K562 (cell line): Measurements from ENCODE around the gene RASEF. TPM values are rescaled to one million over a fixed set of nuclear protein-coding genes. Genes with fewer than 3 reads are reported as not detected.

Experiments
- ATAC-seq: fragments of 200-7000 bp; cut with Tn5 transposase; 3 replicates; pipeline ENCODE4 v1.9.1; 2020; ENCODE audit warnings: moderate library complexity
- BruUV-seq: library from RNA; stranded (reverse); fragments of 400-500 nt; replicated peaks from 2 replicates; lab custom pipeline; 2021; lab: Mats Ljungman, UMichigan
- CTCF ChIA-PET: fragments of 300-600 bp; formaldehyde crosslinking; extraction: SDS; loops from one replicate; lab custom pipeline; 2021; ENCODE audit warnings: low intra/inter-chr PET ratio; lab: Yijun Ruan, JAX
- POLR2A ChIA-PET: fragments of 300-600, 350-650 bp; sonication (Branson Sonifier 250); formaldehyde crosslinking; extraction: SDS; loops from one replicate; lab custom pipeline; 2021; ENCODE audit warnings: antibody characterized with exemption, inconsistent platforms; lab: Yijun Ruan, JAX
- DNase-seq, 4 experiments: peaks; one replicate each; pipeline versions ENCODE4 v3.0.0 to v3.0.0-alpha.2; 2011 to 2018; ENCODE audit warnings: low spot score in 3 of 4, mixed read lengths in 3 of 4; ENCODE audit errors: extremely low read depth in 1 of 4
- FAIRE-seq: peaks from 2 replicates; lab custom pipeline; 2011; peaks lifted over from hg19 to GRCh38; lab: Jason Lieb, UNC
- H2AFZ ChIP-seq: 2 replicates; pipeline ENCODE4 v1.6.0; 2011; ENCODE audit warnings: low read depth, low read length, control low read depth, inconsistent platforms
- H3K27ac ChIP-seq: fragments of 200-600 bp; 3 replicates; pipeline ENCODE4 v1.8.0; 2011; ENCODE audit warnings: low read depth, mild to moderate bottlenecking, control low read depth, inconsistent platforms, low read length, moderate library complexity, mixed read lengths; ENCODE audit errors: extremely low read depth
- H3K27me3 ChIP-seq, 2 experiments: fragments of 300-600 bp in 1 of 2; 2 replicates in 1 of 2; 3 replicates in 1 of 2; pipeline versions ENCODE4 v1.6.0 to v1.8.0; 2011; ENCODE audit warnings: inconsistent platforms in 2 of 2, low read length in 2 of 2, mild to moderate bottlenecking in 1 of 2, mixed read lengths in 1 of 2, moderate library complexity in 1 of 2; ENCODE audit not compliant: control insufficient read depth in 2 of 2, insufficient read depth in 2 of 2
- H3K36me3 ChIP-seq: fragments of 300-600 bp; 3 replicates; pipeline ENCODE4 v1.8.0; 2011; ENCODE audit warnings: mild to moderate bottlenecking, low read length, inconsistent platforms; ENCODE audit not compliant: control insufficient read depth, insufficient read depth
- H3K4me1 ChIP-seq, 2 experiments: fragments of 200-600 bp in 1 of 2; replicated peaks in 1 of 2; 2 replicates in 1 of 2; 3 replicates in 1 of 2; pipeline versions ENCODE4 v1.5.1 to v1.8.0; 2011; ENCODE audit warnings: inconsistent platforms in 2 of 2, low read length in 2 of 2, mild to moderate bottlenecking in 1 of 2, mixed read lengths in 1 of 2, moderate library complexity in 1 of 2; ENCODE audit not compliant: control insufficient read depth in 2 of 2, insufficient read depth in 2 of 2
- H3K4me2 ChIP-seq: 2 replicates; pipeline ENCODE4 v1.6.1; 2011; ENCODE audit warnings: low read length, control low read depth, inconsistent platforms, mixed read lengths; ENCODE audit not compliant: insufficient read depth
- H3K4me3 ChIP-seq: fragments of 200-600 bp; sonication (generic), shearing (Covaris generic); 2 replicates; pipeline ENCODE4 v1.5.1; 2016; ENCODE audit warnings: control low read depth, inconsistent platforms
- H3K79me2 ChIP-seq: fragments of 200-600 bp; 3 replicates; pipeline ENCODE4 v1.8.0; 2011; ENCODE audit warnings: low read length, inconsistent platforms; ENCODE audit not compliant: control insufficient read depth, insufficient read depth
- H3K9ac ChIP-seq, 2 experiments: 2 replicates each; pipeline versions ENCODE4 v1.6.0 to v1.6.1; 2011; ENCODE audit warnings: low read depth in 2 of 2, low read length in 2 of 2, control low read depth in 1 of 2, inconsistent platforms in 1 of 2, mild to moderate bottlenecking in 1 of 2, mixed read lengths in 1 of 2; ENCODE audit not compliant: insufficient read depth in 1 of 2
- H3K9me1 ChIP-seq: one replicate; pipeline ENCODE4 v1.6.0; 2011; ENCODE audit warnings: inconsistent platforms, mild to moderate bottlenecking, low read length, moderate library complexity; ENCODE audit not compliant: control insufficient read depth, insufficient read depth
- H3K9me3 ChIP-seq: replicated peaks from 2 replicates; pipeline ENCODE4 v1.5.1; 2011; ENCODE audit warnings: low read depth, low read length, inconsistent platforms; ENCODE audit not compliant: control insufficient read depth, insufficient read depth
- H4K20me1 ChIP-seq: replicated peaks from 2 replicates; pipeline ENCODE4 v1.6.1; 2011; ENCODE audit warnings: low read length, inconsistent platforms, mixed read lengths; ENCODE audit not compliant: control insufficient read depth, insufficient read depth
- BCL6 ChIP-seq: fragments of 250-450 bp; sonication (Bioruptor Pico); IDR thresholded peaks from 2 replicates; pipeline ENCODE4 v1.4.0; 2020
- BRF2 ChIP-seq: IDR thresholded peaks from 3 replicates; pipeline ENCODE4 v1.6.1; 2011; ENCODE audit warnings: borderline replicate concordance, mild to moderate bottlenecking; ENCODE audit not compliant: insufficient read length, insufficient read depth
- CGGBP1 ChIP-seq: fragments of 250-450 bp; sonication (Bioruptor Pico); IDR thresholded peaks from 2 replicates; pipeline ENCODE4 v1.9.0; 2021; ENCODE audit warnings: mild to moderate bottlenecking
- CREM ChIP-seq: IDR thresholded peaks from 2 replicates; pipeline ENCODE4 v1.6.1; 2014; ENCODE audit warnings: antibody characterized with exemption, low read depth
- DIDO1 ChIP-seq: fragments of 450-650 bp; IDR thresholded peaks from 2 replicates; pipeline ENCODE4 v1.6.1; 2016; ENCODE audit warnings: low read depth, missing biosample characterization, missing genetic modification characterization
- FOXP1 ChIP-seq: sonication (generic); formaldehyde crosslinking; IDR thresholded peaks from 2 replicates; pipeline ENCODE4 v1.8.0; 2022; ENCODE audit warnings: mild to moderate bottlenecking, missing genetic modification reagents
- HDAC3 ChIP-seq: fragments of 450-650 bp; IDR thresholded peaks from 2 replicates; pipeline ENCODE4 v1.6.1; 2018; ENCODE audit warnings: borderline replicate concordance, mild to moderate bottlenecking, moderate library complexity; ENCODE audit not compliant: partially characterized antibody
- KLF1 ChIP-seq: fragments of 450-650 bp; IDR thresholded peaks from 2 replicates; pipeline ENCODE4 v1.6.1; 2016; ENCODE audit warnings: missing genetic modification characterization, missing compliant biosample characterization
- LCOR ChIP-seq: sonication (generic); formaldehyde crosslinking; IDR thresholded peaks from 2 replicates; pipeline ENCODE4 v1.8.0; 2022; ENCODE audit warnings: mild to moderate bottlenecking, missing genetic modification reagents
- MBD2 ChIP-seq: sonication (generic); IDR thresholded peaks from 2 replicates; pipeline ENCODE4 v1.6.1; 2016; ENCODE audit warnings: low read depth, borderline replicate concordance
- NUFIP1 ChIP-seq: fragments of 450-650 bp; IDR thresholded peaks from 2 replicates; pipeline ENCODE4 v1.6.1; 2018; ENCODE audit not compliant: partially characterized antibody
- ZNF717 ChIP-seq: fragments of 250-450 bp; sonication (Bioruptor Pico); IDR thresholded peaks from 2 replicates; pipeline ENCODE4 v1.5.0; 2021
- WGBS: fragments of 100-300 bp; shearing (Covaris generic); methylation state at CpG from one replicate; pipeline ENCODE4 v1.1.6; 2016; ENCODE audit warnings: low coverage, mixed read lengths; ENCODE audit not compliant: insufficient coverage; ENCODE audit errors: missing lambda C conversion rate; 5-methylcytosine and 5-hydroxymethylcytosine counted together
- in situ Hi-C: fragments of 300-500 bp; cut with MboI; formaldehyde crosslinking; loops from 4 replicates; pipeline ENCODE4 v1.15.0; 2018; ENCODE audit warnings: inconsistent platforms, mixed read lengths
- intact Hi-C: fragments of 100-400 bp; cut with micrococcal nuclease; formaldehyde crosslinking; loops from 2 replicates; pipeline ENCODE4 v1.14.2; 2022
- polyA plus RNA-seq, 8 experiments: library from polyadenylated mRNA; depleted of rRNA in 4 of 8; stranded (reverse) in 5 of 8; unstranded in 3 of 8; fragments of >200 nt; fragmentation: Nextera tagmentation in 2 of 8; fragmentation: Illumina TruSeq in 1 of 8; extraction: Ambion mirVana in 2 of 8; extraction: Trizol in 1 of 8; gene quantifications; 2 replicates each; pipeline versions ENCODE4 v1.2.1 to v1.2.3, GENCODE V29; 2011 to 2014; ENCODE audit warnings: inconsistent platforms in 1 of 8, missing spikeins in 1 of 8
- total RNA-seq, 7 experiments: library from RNA; depleted of rRNA in 6 of 7; stranded (reverse); fragments of >200 nt in 6 of 7; fragmentation: Illumina TruSeq in 2 of 7; extraction: Trizol in 2 of 7; gene quantifications; 2 replicates each; pipeline versions ENCODE4 v1.2.1 to v1.2.3, GENCODE V29; 2011 to 2021; ENCODE audit warnings: low replicate concordance in 1 of 7

Gene RASEF
- total and polyA plus RNA-seq, 9 of the 15 experiments (the other 6 are each of a cell fraction or from before 2014, with no cell fraction given) = 0.01 to 0.18 (median 0.11) TPM; not detected in 4

DNA sequence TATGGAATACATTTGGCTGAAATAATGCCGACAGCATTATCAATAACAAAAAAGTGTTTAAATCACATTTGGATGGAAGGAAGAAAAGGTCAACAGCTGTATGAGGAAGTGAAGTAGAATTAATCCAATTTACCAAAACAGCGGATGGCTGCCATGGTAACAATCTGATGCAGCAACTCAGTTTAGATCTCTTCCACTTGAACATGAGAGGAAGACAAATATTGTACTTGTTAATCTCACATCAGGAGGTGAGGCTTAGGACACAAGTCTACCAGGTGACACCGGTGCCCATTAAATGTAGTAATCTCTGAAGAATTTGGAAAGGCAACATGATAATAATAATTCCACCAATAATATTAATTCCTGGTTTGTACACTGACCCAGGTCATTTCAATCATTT lies 2.4 kb downstream of the RASEF start:
- in situ Hi-C loops (no loop called here), intact Hi-C loops (no loop called here)
- H3K27ac ChIP-seq = no peak overlapping the region
- FAIRE-seq (no peak), DNase-seq (no peak), ATAC-seq (no peak)
- no peaks in the 10 kb centered on the region for H3K79me2 ChIP-seq
- POLR2A ChIA-PET = no interaction called here
- H3K9me1 ChIP-seq = no peaks in the 10 kb centered on the region
- no peaks in the 10 kb centered on the region for H3K4me1 ChIP-seq
- 3% methylated on average over 3 of the region's 3 CpGs for WGBS
- H3K27me3 ChIP-seq = no peaks in the 10 kb centered on the region
- H3K4me2 ChIP-seq = no peak overlapping the region
- H3K4me3 ChIP-seq = no peak overlapping the region
- BruUV-seq = no TSS peak
- CTCF ChIA-PET = no interaction called here
- H3K9me3 ChIP-seq = no peaks in the 10 kb centered on the region
- no peak for TF ChIP-seq HDAC3
- no peak for TF ChIP-seq NUFIP1
- TF ChIP-seq KLF1 (tag) = no peak
- TF ChIP-seq LCOR (CRISPR knock-in tag) = no peak
- no peak for TF ChIP-seq CGGBP1
- TF ChIP-seq CREM = no peak
- no peak for TF ChIP-seq BRF2
- no peak for TF ChIP-seq MBD2
- TF ChIP-seq FOXP1 (CRISPR knock-in tag) = no peak
- TF ChIP-seq BCL6 (CRISPR knock-in tag) = no peak
- TF ChIP-seq DIDO1 (tag) = no peak
- TF ChIP-seq ZNF717 (CRISPR knock-in tag) = no peak
- H3K36me3 ChIP-seq = no peaks in the 10 kb centered on the region
- no peak overlapping the region for H3K9ac ChIP-seq
- H2AFZ ChIP-seq = no peak overlapping the region
- no peaks in the 10 kb centered on the region for H4K20me1 ChIP-seq
